Chondrocyte (in vitro differentiated cells): ENCODE measurements around the gene HNRNPA2B1. TPM values are rescaled to one million over a fixed set of nuclear protein-coding genes. Genes with fewer than 3 reads are reported as not detected.
"Not testable (repeated sequence)": the region's sequence is repeated elsewhere in the genome, so short reads cannot be mapped to it uniquely, and the experiment has no call there.

Source experiments
- DNase-seq: peaks from one replicate; pipeline ENCODE4 v3.0.0; 2021; ENCODE audit warnings: mixed read lengths, low spot score
- H3K27ac Mint-ChIP-seq: one replicate; pipeline ENCODE4 v1.8.0; 2021; ENCODE audit warnings: mild to moderate bottlenecking, moderate library complexity, mixed read lengths; ENCODE audit not compliant: unreplicated experiment
- H3K27me3 Mint-ChIP-seq: 2 replicates; pipeline ENCODE4 v1.8.0; 2021; ENCODE audit warnings: low read depth, mixed read lengths
- H3K36me3 Mint-ChIP-seq: 2 replicates; pipeline ENCODE4 v1.8.0; 2021; ENCODE audit warnings: low read depth, mixed read lengths
- H3K4me1 Mint-ChIP-seq: 2 replicates; pipeline ENCODE4 v1.8.0; 2021; ENCODE audit warnings: low read depth, mild to moderate bottlenecking, mixed read lengths
- H3K4me3 Mint-ChIP-seq: one replicate; pipeline ENCODE4 v1.8.0; 2021; ENCODE audit warnings: mild to moderate bottlenecking, moderate library complexity, mixed read lengths; ENCODE audit not compliant: unreplicated experiment
- H3K9me3 Mint-ChIP-seq: 2 replicates; pipeline ENCODE4 v1.8.0; 2021; ENCODE audit warnings: low read depth, mixed read lengths
- CTCF ChIP-seq: fragments of 200-600 bp; sonication (generic); IDR thresholded peaks from 2 replicates; pipeline ENCODE4 v1.5.0; 2021; ENCODE audit warnings: antibody characterized with exemption, mild to moderate bottlenecking, moderate library complexity
- total RNA-seq: library from RNA; stranded (reverse); gene quantifications from 3 replicates; pipeline ENCODE4 v1.2.1, GENCODE V29; 2021

The HNRNPA2B1 gene
- total RNA-seq, 1 donor from 2014 or later = 313 TPM

- no peak overlapping the region for H3K27ac Mint-ChIP-seq
Measured at GRCh38 chr7:26153241-26153822, 47.2 kb downstream of the HNRNPA2B1 start.

GRCh38 chr7:26152782-26153240 is 47.7 kb downstream of the HNRNPA2B1 start:
- H3K36me3 Mint-ChIP-seq, H3K27ac Mint-ChIP-seq, DNase-seq, H3K9me3 Mint-ChIP-seq: not testable (repeated sequence)
- Mint-ChIP-seq H3K27me3 (peaks cover 32% of the 10 kb centered on the region), H3K4me1 (peaks cover 24% of the 10 kb centered on the region), H3K4me3 (peak overlapping the region; percentile 36)

More at GRCh38 chr7:26153241-26153822, 47.2 kb downstream of the HNRNPA2B1 start:
- Mint-ChIP-seq H3K4me1 (peaks cover 24% of the 10 kb centered on the region), H3K27me3 (peaks cover 32% of the 10 kb centered on the region), H3K9me3 (no peaks in the 10 kb centered on the region), H3K4me3 (peak overlapping the region; percentile 36), H3K36me3 (peaks cover 4% of the 10 kb centered on the region)
- DNase-seq = no peak
- TF ChIP-seq CTCF = no peak

GRCh38 chr7:26151953-26152781 is 48.4 kb downstream of the HNRNPA2B1 start, which contains the start of gene NFE2L3:
Gene NFE2L3, plus strand, starts transcription at chr7:26152198. Its CDS starts 301 bp downstream, at chr7:26152499.
- H3K36me3 Mint-ChIP-seq = peaks cover 4% of the 10 kb centered on the region
- H3K27ac Mint-ChIP-seq = no peak within 1 kb of the TSS

GRCh38 chr7:26151650-26151952 is 48.9 kb downstream of the HNRNPA2B1 start:
- H3K36me3 Mint-ChIP-seq = peaks cover 4% of the 10 kb centered on the region
- H3K27me3 Mint-ChIP-seq = peaks cover 32% of the 10 kb centered on the region
- no peak for DNase-seq
- H3K9me3 Mint-ChIP-seq = no peaks in the 10 kb centered on the region
- H3K4me3 Mint-ChIP-seq = peak overlapping the region; percentile 58
- peaks cover 22% of the 10 kb centered on the region for H3K4me1 Mint-ChIP-seq
- no peak for TF ChIP-seq CTCF
- no peak overlapping the region for H3K27ac Mint-ChIP-seq

More at GRCh38 chr7:26151953-26152781, 48.4 kb downstream of the HNRNPA2B1 start, which contains the start of gene NFE2L3:
- Mint-ChIP-seq H3K4me3 (peak within 1 kb of the TSS; percentile 58), H3K27me3 (peaks cover 32% of the 10 kb centered on the region), H3K4me1 (peaks cover 24% of the 10 kb centered on the region), H3K9me3 (no peaks in the 10 kb centered on the region)
- peak; percentile 35 for TF ChIP-seq CTCF
- DNase-seq = no peak

- no peak overlapping the region for H3K27ac Mint-ChIP-seq
- H3K4me1 Mint-ChIP-seq = peaks cover 17% of the 10 kb centered on the region
- peaks cover 4% of the 10 kb centered on the region for H3K36me3 Mint-ChIP-seq
- TF ChIP-seq CTCF = no peak
- no peak for DNase-seq
- no peaks in the 10 kb centered on the region for H3K9me3 Mint-ChIP-seq
- peaks cover 32% of the 10 kb centered on the region for H3K27me3 Mint-ChIP-seq
- peak overlapping the region; percentile 58 for H3K4me3 Mint-ChIP-seq
Measured at GRCh38 chr7:26151096-26151495, 49.5 kb downstream of the HNRNPA2B1 start.
